Measurements from ENCODE around the gene SERTM2.

SERTM2 gene

GRCh38 chrX:111560801-111561200 is 49.4 kb downstream of the SERTM2 start:
- H3F3A ChIP-seq (ENCODE audit: insufficient read depth) = no peaks in the 10 kb centered on the region
- H2AFZ ChIP-seq (ENCODE audit: low read depth, low read length, severe bottlenecking) = no peak overlapping the region
- H3K27ac ChIP-seq (ENCODE audit: low read depth, low read length) = no peak overlapping the region
- H3K4me2 ChIP-seq (ENCODE audit: low read depth, low read length, poor library complexity, severe bottlenecking) = no peak overlapping the region
- no peaks in the 10 kb centered on the region for H3K79me2 ChIP-seq (ENCODE audit: insufficient read depth, low read length)
- TF ChIP-seq, protein P1, sequence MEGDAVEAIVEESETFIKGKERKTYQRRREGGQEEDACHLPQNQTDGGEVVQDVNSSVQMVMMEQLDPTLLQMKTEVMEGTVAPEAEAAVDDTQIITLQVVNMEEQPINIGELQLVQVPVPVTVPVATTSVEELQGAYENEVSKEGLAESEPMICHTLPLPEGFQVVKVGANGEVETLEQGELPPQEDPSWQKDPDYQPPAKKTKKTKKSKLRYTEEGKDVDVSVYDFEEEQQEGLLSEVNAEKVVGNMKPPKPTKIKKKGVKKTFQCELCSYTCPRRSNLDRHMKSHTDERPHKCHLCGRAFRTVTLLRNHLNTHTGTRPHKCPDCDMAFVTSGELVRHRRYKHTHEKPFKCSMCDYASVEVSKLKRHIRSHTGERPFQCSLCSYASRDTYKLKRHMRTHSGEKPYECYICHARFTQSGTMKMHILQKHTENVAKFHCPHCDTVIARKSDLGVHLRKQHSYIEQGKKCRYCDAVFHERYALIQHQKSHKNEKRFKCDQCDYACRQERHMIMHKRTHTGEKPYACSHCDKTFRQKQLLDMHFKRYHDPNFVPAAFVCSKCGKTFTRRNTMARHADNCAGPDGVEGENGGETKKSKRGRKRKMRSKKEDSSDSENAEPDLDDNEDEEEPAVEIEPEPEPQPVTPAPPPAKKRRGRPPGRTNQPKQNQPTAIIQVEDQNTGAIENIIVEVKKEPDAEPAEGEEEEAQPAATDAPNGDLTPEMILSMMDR (IDR thresholded peaks at IDR 0.05; ENCODE audit: insufficient read depth, low read length, poor library complexity, severe bottlenecking) = no peak
- TF ChIP-seq EZH2phosphoT487 (conservative IDR thresholded peaks at IDR 0.05; ENCODE audit: low read length) = no peak
- no peaks in the 10 kb centered on the region for H3K27me3 ChIP-seq (ENCODE audit: low read length)
- H4K20me1 ChIP-seq (ENCODE audit: low read depth, low read length) = no peaks in the 10 kb centered on the region
- H3K9ac ChIP-seq (ENCODE audit: low read length) = no peak overlapping the region
- H3K36me3 ChIP-seq (ENCODE audit: low read length) = no peaks in the 10 kb centered on the region
- H3K4me3 ChIP-seq (ENCODE audit: insufficient read depth, low read length, poor library complexity, severe bottlenecking) = no peak overlapping the region
- no peaks in the 10 kb centered on the region for H3K9me2 ChIP-seq (replicated peaks; ENCODE audit: insufficient read depth, low read length)
- no peaks in the 10 kb centered on the region for H3K9me3 ChIP-seq (ENCODE audit: insufficient read depth, low read length)

DNA sequence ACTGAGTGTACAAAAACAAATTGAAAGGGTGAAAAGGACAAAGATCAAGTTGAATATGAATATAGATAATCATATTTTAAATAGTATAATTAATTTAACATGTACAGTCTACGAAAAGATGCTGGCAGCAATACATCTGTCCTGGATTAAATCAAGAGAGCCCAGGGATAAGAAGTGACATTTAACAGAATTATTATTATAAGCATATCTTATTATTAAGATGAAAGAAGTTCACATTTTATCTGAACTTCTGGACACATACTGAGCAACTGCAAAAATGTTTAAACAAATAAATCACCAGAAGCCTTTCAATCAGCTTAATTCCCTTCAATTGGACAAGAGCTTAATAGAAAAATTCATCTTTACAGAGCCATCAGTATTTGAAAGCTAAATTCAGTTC is 50.4 kb downstream of the SERTM2 start:
- Histone ChIP-seq H3K27ac (ENCODE audit: low read depth, low read length) (no peak overlapping the region), H3K9ac (ENCODE audit: low read length) (no peak overlapping the region), H3K4me2 (ENCODE audit: low read depth, low read length, poor library complexity, severe bottlenecking) (no peak overlapping the region), H3K4me3 (ENCODE audit: insufficient read depth, low read length, poor library complexity, severe bottlenecking) (no peak overlapping the region), H3K79me2 (ENCODE audit: insufficient read depth, low read length) (no peaks in the 10 kb centered on the region), H3K36me3 (ENCODE audit: low read length) (no peaks in the 10 kb centered on the region), H3F3A (ENCODE audit: insufficient read depth) (no peaks in the 10 kb centered on the region), H3K27me3 (ENCODE audit: low read length) (no peaks in the 10 kb centered on the region), H3K9me3 (ENCODE audit: insufficient read depth, low read length) (no peaks in the 10 kb centered on the region), H4K20me1 (ENCODE audit: low read depth, low read length) (no peaks in the 10 kb centered on the region), H2AFZ (ENCODE audit: low read depth, low read length, severe bottlenecking) (no peak overlapping the region), H3K9me2 (replicated peaks; ENCODE audit: insufficient read depth, low read length) (no peaks in the 10 kb centered on the region)
- TF ChIP-seq, protein P1 (IDR thresholded peaks at IDR 0.05; ENCODE audit: insufficient read depth, low read length, poor library complexity, severe bottlenecking) = no peak
- no peak for TF ChIP-seq EZH2phosphoT487 (conservative IDR thresholded peaks at IDR 0.05; ENCODE audit: low read length)

GRCh38 chrX:111567542-111568255 is 56.3 kb downstream of the SERTM2 start:
- H3K27me3 ChIP-seq (ENCODE audit: low read length) = no peaks in the 10 kb centered on the region
- H3K9ac ChIP-seq (ENCODE audit: low read length) = no peak overlapping the region
- H3K9me2 ChIP-seq (replicated peaks; ENCODE audit: insufficient read depth, low read length) = no peaks in the 10 kb centered on the region
- TF ChIP-seq, protein P1 (IDR thresholded peaks at IDR 0.05; ENCODE audit: insufficient read depth, low read length, poor library complexity, severe bottlenecking) = no peak
- no peak for TF ChIP-seq EZH2phosphoT487 (conservative IDR thresholded peaks at IDR 0.05; ENCODE audit: low read length)
- H3K4me2 ChIP-seq (ENCODE audit: low read depth, low read length, poor library complexity, severe bottlenecking) = no peak overlapping the region
- no peaks in the 10 kb centered on the region for H3K36me3 ChIP-seq (ENCODE audit: low read length)
- no peak overlapping the region for H3K4me3 ChIP-seq (ENCODE audit: insufficient read depth, low read length, poor library complexity, severe bottlenecking)
- no peaks in the 10 kb centered on the region for H4K20me1 ChIP-seq (ENCODE audit: low read depth, low read length)
- H2AFZ ChIP-seq (ENCODE audit: low read depth, low read length, severe bottlenecking) = no peak overlapping the region
- no peaks in the 10 kb centered on the region for H3F3A ChIP-seq (ENCODE audit: insufficient read depth)
- H3K79me2 ChIP-seq (ENCODE audit: insufficient read depth, low read length) = no peaks in the 10 kb centered on the region
- H3K27ac ChIP-seq (ENCODE audit: low read depth, low read length) = no peak overlapping the region
- no peaks in the 10 kb centered on the region for H3K9me3 ChIP-seq (ENCODE audit: insufficient read depth, low read length)
